Skeletal muscle tissue (tissue), 4 donors: ENCODE data around the gene PER1. TPM values are rescaled to one million over a fixed set of nuclear protein-coding genes. Genes with fewer than 3 reads are reported as not detected.

ENCODE experiments used
- H3K27ac ChIP-seq: one replicate; pipeline ENCODE4 v1.7.0; 2013; ENCODE audit warnings: mild to moderate bottlenecking, low read depth, low read length, inconsistent platforms
- H3K27me3 ChIP-seq, 3 donors: one replicate each; pipeline ENCODE4 v1.7.0; 2013; ENCODE audit warnings: low read length in 3 of 3; ENCODE audit not compliant: control insufficient read depth in 3 of 3, insufficient read depth in 3 of 3
- H3K36me3 ChIP-seq, 3 donors: one replicate each; pipeline ENCODE4 v1.7.0; 2013; ENCODE audit warnings: low read length in 3 of 3; ENCODE audit not compliant: control insufficient read depth in 3 of 3, insufficient read depth in 3 of 3
- H3K4me1 ChIP-seq, 3 donors: one replicate each; pipeline ENCODE4 v1.7.0; 2013; ENCODE audit warnings: low read length in 3 of 3, mild to moderate bottlenecking in 3 of 3; ENCODE audit not compliant: control insufficient read depth in 3 of 3, insufficient read depth in 3 of 3
- H3K4me3 ChIP-seq, 3 donors: one replicate each; pipeline ENCODE4 v1.7.0; 2013; ENCODE audit warnings: low read length in 3 of 3
- H3K9ac ChIP-seq, 3 donors: one replicate each; pipeline ENCODE4 v1.7.0; 2013; ENCODE audit warnings: low read length in 3 of 3, mild to moderate bottlenecking in 3 of 3, moderate library complexity in 2 of 3, low read depth in 1 of 3
- H3K9me3 ChIP-seq, 3 donors: one replicate each; pipeline ENCODE4 v1.7.0; 2013; ENCODE audit warnings: low read length in 3 of 3; ENCODE audit not compliant: control insufficient read depth in 3 of 3
- total RNA-seq: library from RNA; depleted of rRNA; stranded (reverse); fragments of >200 nt; gene quantifications from one replicate; pipeline ENCODE4 v1.2.3, GENCODE V29; 2014
- donor health status: Osteomylitis.

The PER1 gene
- total RNA-seq, 1 donor from 2014 or later = 37.1 TPM

DNA sequence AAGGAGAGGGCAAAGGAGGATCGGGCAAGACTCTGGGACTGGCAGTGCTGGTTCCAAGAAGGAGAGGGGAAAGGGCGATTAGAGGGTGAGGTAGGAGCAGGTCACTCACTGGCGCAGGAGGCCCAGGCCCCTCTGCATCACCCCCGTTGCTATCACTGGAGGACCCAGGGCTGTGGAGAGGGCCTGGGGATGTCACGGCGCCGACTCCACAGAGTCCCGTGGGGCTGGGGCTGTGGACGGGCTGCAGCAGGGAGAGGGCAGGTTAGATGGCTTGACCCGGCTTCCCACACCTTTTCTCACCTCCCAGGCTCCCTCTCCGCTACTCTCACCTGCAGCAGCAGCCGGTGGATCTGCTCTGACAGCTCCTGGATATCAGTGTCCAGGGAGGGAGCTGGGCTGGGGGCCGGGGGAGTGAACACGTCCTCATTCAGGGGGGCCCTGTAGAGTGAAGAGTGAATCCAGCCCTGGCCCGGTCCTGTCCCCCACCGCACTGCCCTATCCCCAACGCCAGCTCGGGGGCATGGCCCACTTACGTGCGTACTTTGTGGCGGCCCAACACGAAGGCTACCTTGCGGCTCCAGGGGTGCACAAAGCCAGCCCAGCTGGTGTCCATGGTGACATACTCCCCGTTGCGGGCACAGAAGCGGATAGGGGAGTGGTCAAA, 4.9 kb downstream of the PER1 start:
- no peak overlapping the region for H3K4me3 ChIP-seq
- H3K27me3 ChIP-seq = no peaks in the 10 kb centered on the region
- H3K36me3 ChIP-seq = peaks cover 75 to 84% (median 81%) of the 10 kb centered on the region in 3 donors
- H3K9ac ChIP-seq = peak overlapping the region in 1 of 3 donors; percentile 63
- no peaks in the 10 kb centered on the region for H3K9me3 ChIP-seq
- peaks cover 38 to 84% (median 62%) of the 10 kb centered on the region in 3 donors for H3K4me1 ChIP-seq
- peak overlapping the region; percentile 70 for H3K27ac ChIP-seq

DNA sequence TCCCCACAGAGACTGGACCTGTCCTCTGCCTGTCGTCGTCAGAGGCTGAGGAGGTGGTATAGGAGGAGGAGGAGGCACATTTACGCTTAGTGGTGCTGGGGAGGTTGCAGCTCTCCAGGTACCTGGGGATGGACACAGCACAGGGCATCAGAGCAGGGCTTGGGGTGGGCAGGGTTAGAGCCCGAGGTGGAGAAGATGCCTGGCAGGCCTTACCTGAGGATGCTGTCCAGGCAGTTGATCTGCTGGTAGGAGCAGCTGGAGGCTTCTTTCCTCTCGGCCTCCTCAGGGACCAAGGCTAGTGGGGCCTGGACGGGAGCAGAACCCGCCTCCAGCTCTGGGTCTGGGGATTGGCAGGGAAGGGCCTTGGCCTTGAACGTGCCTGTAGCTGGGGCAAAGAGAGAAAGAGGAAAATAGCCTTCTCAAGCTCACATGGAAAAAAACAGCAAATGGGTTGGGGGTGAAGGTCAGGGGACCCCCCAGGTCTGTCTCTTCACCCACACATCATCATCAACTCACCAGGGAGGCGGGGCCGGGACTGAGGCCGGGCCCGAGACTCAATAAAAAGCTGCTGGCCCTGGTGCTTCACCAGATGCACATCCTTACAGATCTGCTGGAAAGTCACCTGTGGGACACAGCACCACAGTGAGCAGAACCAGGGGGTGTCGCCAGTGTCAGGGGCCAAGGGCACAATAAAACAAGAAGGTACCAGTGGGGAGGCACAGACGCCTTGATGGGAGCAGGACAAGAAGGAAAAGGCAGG, 5.6 kb downstream of the PER1 start:
- Histone ChIP-seq H3K4me1 (peaks cover 34 to 83% (median 69%) of the 10 kb centered on the region in 3 donors), H3K9me3 (no peaks in the 10 kb centered on the region), H3K9ac (peak overlapping the region in 1 of 3 donors; percentile 60), H3K27ac (peak overlapping the region; percentile 70), H3K27me3 (no peaks in the 10 kb centered on the region), H3K36me3 (peaks cover 82 to 89% (median 88%) of the 10 kb centered on the region in 3 donors), H3K4me3 (no peak overlapping the region)

DNA sequence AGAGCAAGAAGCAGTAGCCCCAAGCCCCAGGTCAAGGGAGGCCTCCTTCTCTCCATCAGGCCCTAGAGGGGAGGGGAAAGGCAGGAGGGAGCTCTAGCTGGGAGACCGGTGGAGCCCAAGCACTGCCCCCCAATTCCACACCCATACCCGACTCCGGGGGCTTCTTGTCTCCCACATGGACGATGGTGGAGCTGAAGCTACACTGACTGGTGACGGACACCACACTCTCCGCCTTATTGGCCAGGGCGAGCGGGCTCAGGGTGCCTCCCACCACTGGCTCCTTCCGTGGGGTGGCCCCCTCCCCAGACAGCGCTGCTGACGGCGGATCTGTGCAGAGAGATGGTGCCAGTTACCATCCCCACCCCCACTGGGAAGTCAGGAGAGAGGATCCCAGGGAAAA, 6.4 kb downstream of the PER1 start:
- Histone ChIP-seq H3K9me3 (no peaks in the 10 kb centered on the region), H3K9ac (peak overlapping the region in 1 of 3 donors; percentile 60), H3K4me1 (peaks cover 28 to 82% (median 69%) of the 10 kb centered on the region in 3 donors), H3K36me3 (peaks cover 90 to 96% (median 95%) of the 10 kb centered on the region in 3 donors), H3K4me3 (no peak overlapping the region), H3K27ac (peak overlapping the region; percentile 70), H3K27me3 (no peaks in the 10 kb centered on the region)

DNA sequence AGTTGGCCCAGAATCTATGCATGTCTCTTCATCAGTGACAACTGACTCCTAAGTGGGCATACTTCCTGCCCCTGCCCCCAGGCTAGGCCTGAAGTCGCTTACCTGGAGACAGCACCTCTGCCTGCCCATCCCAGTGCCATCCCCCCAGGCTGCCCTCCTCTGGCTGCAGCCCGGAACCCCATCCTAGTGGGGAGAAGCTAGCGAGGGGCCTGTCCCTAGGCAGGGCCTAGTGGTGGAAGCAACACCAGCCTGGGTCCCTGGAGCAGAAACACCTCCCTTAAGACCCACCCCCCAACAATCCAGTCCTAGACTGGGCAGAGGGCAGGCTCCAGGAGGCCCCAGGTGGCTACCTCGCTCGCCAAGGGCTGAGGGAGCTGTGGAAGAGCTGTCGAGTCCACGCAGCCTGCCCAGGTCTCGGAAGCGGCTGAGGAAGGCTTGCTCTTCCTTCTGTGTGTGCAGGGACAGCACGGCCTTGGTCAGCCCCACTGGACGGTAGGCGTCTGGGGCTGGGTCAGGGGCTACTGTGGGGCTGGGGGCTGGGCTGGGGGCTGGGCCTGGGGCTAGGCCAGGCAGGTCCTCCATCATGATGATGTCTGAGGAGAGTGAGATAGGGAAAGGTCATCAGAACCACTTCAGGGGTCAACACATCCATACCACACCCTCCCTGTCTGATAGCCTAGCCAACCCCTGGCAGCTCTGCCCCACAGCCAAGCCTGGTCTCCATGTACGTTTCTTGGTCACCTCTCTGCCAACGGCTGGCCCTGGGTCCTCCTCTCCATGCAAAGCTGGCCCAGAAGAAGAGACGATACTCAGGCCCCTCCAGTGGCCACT, 7.6 kb downstream of the PER1 start:
- no peak overlapping the region for H3K27ac ChIP-seq
- H3K9ac ChIP-seq = peak overlapping the region in 1 of 3 donors; percentile 57
- H3K4me1 ChIP-seq = peaks cover 20 to 82% (median 67%) of the 10 kb centered on the region in 3 donors
- no peaks in the 10 kb centered on the region for H3K9me3 ChIP-seq
- peaks cover 91 to 99% (median 95%) of the 10 kb centered on the region in 3 donors for H3K36me3 ChIP-seq
- no peak overlapping the region for H3K4me3 ChIP-seq
- no peaks in the 10 kb centered on the region for H3K27me3 ChIP-seq

DNA sequence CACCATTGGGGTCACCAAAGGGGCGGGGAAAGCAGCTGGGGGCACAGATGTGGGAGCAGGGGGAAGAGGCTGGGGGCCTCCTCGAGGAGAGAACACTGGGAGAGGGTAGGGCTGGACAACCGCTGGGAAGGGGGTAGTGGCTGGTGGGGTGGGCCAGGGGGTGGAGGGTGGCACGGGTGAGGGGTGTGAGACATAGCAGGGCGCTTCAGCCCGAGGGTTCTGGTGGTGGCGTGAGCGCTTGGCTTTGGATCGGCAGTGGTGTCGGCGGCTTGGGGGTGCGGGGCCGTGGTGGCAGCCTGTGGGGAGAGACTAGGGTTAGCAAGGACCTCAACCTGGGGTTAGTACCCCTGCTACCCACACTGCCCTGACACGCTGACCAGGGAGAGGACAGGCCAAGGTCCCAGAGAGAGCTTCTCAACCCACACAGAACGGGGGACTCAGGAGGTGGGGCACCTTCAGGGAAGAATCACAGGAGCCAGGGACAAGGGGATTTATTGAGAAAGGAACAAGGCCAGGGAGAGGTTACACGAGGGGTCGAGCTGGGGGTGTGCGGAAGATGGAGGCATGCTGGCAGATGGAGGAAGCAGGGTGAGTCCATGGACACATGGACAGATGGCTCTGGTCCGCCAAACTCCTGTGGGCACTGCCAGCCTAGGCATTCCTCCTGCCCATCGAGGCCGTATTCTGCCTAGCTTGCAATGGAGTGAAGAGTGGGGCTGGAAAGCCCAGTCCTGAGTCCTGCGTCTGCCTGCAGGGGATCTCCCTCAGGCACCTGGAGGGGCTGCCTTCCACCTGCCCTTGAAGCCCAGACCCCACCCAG, 8.4 kb downstream of the PER1 start:
- peaks cover 87 to 97% (median 91%) of the 10 kb centered on the region in 3 donors for H3K36me3 ChIP-seq
- no peak overlapping the region for H3K4me3 ChIP-seq
- peaks cover 23 to 82% (median 68%) of the 10 kb centered on the region in 3 donors for H3K4me1 ChIP-seq
- peak overlapping the region; percentile 23 for H3K27ac ChIP-seq
- H3K9me3 ChIP-seq = no peaks in the 10 kb centered on the region
- H3K9ac ChIP-seq = peak overlapping the region in 1 of 3 donors; percentile 33
- H3K27me3 ChIP-seq = no peaks in the 10 kb centered on the region

DNA sequence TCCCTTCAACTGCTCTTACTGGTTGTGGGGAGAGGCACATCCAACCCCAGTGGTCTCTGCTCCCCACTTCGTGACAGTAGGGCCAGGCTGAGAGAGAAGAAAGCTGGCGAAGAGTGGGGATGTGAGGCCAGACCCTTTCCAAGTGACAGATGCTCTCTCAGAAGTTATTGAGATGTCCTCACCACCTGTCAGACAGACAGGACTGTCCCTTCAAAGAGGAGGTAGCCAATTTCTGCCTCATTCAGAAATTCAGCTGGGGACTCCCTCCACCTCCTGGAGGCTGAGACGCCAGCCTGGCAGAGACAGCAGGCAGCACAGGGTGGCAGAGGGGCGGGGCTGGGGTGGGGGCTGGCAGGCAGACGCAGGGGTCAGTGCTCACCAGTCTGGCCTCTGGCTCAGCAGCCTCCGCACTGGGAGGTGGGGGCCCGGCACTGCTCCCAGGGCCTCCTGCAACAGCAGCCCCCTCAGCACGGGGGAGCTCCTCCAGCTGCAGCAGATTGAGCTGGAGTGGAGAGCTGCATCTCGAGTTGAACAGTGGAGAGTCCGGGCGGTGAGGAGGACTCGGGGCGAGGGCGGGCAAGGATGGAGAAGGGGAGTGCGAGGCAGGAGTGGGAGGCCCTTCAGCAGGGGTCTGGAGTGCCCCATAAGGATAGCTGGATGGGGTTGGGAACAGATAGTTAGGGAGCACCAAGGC, 9.2 kb downstream of the PER1 start:
- H3K9me3 ChIP-seq = no peaks in the 10 kb centered on the region
- H3K4me1 ChIP-seq = peaks cover 21 to 82% (median 66%) of the 10 kb centered on the region in 3 donors
- no peak overlapping the region for H3K4me3 ChIP-seq
- peaks cover 80 to 90% (median 84%) of the 10 kb centered on the region in 3 donors for H3K36me3 ChIP-seq
- H3K27me3 ChIP-seq = no peaks in the 10 kb centered on the region
- H3K9ac ChIP-seq = no peak overlapping the region
- H3K27ac ChIP-seq = peak overlapping the region; percentile 36

DNA sequence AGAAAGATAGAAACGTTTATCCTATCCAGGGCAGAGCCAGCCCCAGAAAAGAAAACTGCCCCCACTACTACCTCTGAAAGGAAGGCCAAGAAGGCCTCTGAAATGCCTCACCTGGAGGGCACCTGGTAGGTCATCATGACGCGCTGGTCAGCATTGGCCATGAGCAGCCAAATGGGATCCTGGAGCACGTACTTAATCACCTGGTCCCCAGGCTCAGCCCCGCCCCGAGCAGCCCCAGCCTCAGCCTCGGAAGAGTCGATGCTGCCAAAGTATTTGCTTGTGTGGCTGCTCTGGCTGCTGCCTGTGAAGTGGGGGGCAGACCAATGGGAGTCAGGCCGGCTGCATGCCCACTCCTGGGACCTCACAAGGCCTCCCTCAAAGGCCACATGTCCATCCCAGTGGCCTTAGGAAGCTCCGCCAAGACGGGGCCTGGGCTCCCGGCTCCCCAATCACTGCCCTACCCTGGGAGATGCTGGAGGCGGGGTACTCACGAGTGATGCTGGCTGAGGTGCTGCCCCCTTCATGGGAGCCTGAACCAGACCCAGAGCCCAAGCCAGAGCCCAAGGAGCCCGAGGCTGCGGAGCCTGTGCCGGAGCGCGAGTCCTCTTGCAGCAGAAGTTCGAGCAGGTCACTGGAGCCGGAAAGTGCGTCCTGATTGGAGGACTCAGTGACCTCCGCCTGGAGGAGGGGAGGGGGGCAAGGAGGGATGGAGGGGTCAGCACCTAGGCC, 9.9 kb downstream of the PER1 start:
- Histone ChIP-seq H3K36me3 (peaks cover 73 to 82% (median 77%) of the 10 kb centered on the region in 3 donors), H3K9me3 (no peaks in the 10 kb centered on the region), H3K27ac (peak overlapping the region; percentile 36)

DNA sequence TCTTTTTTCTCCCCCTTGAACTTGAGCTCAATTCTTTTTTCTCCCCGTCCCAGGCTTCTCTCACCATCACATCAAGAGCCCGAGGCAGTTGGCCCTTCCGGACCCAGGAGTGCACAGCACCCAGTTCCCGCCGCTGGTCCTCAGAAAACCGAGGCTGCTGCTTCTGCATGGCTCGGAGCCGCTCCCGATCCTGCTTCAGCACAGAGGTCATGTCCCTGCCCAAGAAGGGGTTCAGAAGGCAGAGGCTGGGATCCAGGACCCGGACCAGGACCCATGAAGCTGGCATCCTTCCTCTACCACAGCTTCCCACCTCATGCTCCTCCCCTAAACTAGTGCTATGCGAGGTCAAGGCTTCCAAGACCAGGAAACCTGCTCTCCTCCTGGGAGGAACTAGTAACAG, 10.5 kb downstream of the PER1 start:
- Histone ChIP-seq H3K4me1 (peaks cover 22 to 76% (median 58%) of the 10 kb centered on the region in 3 donors), H3K9me3 (no peaks in the 10 kb centered on the region), H3K36me3 (peaks cover 67 to 77% (median 71%) of the 10 kb centered on the region in 3 donors), H3K4me3 (no peak overlapping the region), H3K27me3 (no peaks in the 10 kb centered on the region), H3K27ac (peak overlapping the region; percentile 33), H3K9ac (peak overlapping the region in 2 of 3 donors; percentile 34 to 40)

More for the DNA sequence above, 9.9 kb downstream of the PER1 start:
- Histone ChIP-seq H3K27me3 (no peaks in the 10 kb centered on the region), H3K4me1 (peaks cover 22 to 81% (median 63%) of the 10 kb centered on the region in 3 donors), H3K4me3 (no peak overlapping the region), H3K9ac (peak overlapping the region in 2 of 3 donors; percentile 34 to 40)
